GM18502 (cell line): ENCODE measurements around the gene USP32.
"Not testable (repeated sequence)": the region's sequence is repeated elsewhere in the genome, so short reads cannot be mapped to it uniquely, and the experiment has no call there.

Experiments
- ATAC-seq: cut with Tn5 transposase; IDR thresholded peaks from one replicate; pipeline ENCODE4 v1.9.1; 2021; ENCODE audit warnings: mild to moderate bottlenecking; ENCODE audit not compliant: unreplicated experiment, poor library complexity

The USP32 gene

DNA sequence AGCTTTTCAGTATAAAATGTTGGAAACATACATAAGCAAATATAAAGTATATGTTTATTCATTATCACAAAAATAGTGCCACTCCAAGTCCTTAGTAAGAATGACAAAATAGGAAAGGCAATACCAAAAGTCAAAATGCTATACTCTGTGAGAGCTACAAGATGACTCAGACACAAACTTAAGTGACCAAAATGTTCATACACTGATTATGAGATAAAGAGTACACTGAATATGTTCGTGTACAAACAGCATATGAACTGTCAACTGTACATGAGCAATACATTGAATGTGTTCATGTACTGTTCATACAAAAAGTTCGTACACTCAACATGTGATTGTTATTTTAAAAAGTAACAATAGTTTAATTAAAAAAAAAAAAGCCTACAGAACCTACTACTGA, 138.9 kb downstream of the USP32 start:
- ATAC-seq = no peak

DNA sequence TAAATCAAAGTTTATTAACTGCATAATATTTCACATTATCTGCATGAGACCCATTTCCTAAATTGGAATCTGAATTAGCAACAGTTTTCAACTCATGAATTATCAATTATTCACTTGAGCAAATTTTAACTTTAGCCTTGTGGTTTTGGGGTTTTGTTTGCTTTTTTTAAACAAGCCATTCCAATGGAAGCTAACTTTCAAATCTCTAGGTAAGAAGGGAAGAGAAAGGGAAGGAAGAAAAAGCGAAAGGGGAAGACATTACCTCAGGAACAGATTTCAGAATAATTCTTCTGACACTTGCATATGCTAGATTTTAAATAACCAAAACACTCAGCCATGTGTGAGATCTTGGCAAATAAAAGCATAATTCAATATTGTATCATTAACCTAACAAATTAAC, 139.5 kb downstream of the USP32 start:
- ATAC-seq = no peak

DNA sequence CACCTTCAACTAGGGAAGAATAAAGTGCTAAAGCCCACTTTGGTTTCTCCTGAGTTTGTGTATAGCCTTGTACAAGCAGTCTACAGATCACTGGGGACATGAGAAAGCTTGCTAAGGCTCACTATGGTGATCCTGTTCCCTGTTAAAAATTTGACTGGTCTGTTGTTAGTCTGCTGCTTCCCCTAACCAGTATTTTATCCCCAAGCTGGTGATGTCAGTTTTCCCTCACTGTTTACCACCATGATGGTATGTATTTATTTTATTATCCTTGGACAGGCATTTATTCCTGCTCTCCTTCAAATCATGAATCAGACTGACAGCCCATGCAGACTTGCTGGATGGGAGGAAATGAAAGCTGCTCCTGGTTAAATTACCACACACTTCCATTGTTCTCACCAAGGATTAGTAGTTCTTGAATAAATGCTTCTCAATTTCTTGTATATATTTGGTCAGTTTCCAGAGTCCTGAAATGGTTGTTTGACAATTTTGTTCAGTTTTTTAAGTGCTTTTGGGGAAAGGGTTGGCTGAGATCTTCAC, 142.6 kb downstream of the USP32 start:
- no peak for ATAC-seq

DNA sequence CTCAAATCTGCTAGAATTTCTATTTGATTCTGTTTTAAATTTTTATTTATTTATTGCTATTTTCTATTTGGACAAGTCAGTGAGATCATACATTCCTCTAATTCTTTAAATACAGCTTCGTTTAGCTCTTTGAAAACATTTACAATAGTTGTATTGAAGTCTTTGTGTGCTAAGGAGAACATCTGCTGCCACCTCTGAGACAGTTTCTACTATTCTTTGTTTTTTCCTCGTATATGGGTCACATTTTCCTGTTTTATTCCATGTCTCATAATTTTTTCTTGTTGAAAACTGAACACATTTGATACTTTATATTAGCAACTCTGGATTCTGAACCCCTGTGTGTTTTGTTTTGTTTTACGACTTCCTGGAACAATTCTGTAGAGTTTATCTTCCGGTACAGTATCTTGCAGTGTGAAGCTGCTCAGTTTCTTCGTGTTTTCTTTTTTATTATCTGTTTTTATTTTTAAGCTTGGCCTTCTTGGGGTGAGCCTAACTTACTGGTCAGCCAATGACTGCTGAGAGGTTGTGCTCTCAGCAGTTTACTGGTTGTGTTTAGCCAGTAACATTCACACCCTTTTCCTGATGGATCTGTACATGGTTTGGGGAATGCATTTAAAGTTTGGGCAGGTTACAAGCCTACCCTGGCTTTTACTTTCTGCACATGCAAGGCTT, 143.2 kb downstream of the USP32 start:
- no peak for ATAC-seq

DNA sequence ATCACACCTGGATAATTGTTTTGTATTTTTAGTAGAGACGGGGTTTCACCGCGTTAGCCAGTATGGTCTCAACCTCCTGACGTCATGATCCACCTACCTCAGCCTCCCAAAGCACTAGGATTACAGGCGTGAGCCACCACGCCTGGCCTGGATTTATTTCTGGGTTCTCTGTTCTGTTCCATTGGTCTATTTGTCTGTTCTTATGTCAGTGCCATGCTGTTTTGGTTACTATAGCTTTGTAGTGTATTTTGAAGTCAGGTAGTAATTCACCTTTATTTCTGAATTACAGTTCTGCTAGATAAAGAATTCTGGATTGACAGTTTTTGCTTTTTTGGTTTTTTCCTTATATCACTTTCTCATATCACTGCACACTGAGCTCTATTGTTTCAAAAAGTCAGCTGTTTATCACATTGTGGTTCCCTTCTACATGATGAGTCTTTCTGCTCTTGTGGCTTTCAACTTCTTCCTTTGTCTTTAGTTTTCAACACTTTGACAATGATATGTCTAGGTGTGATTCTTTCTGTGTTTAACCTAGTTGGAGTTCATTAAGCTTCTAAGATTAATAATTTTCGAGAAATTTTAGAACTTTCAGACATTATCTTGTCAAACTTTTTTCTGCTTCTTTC, 144.0 kb downstream of the USP32 start:
- no peak for ATAC-seq

DNA sequence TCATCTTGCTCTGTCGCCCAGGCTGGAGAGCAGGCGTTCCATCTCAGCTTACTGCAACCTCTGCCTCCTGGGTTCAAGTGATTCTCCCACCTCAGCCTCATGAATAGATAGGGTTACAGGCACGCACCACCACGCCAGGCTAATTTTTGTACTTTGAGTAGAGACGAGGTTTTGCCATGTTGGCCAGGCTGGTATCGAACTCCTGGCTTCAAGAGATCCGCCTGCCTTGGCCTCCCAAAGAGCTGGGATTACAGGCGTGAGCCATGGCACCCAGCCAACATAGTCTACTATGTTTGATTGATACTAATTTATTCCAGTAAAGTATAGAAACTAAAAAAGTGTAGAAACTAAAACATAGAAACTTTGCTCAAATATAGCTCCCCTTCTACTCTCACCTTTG, 147.3 kb downstream of the USP32 start:
- no peak for ATAC-seq

DNA sequence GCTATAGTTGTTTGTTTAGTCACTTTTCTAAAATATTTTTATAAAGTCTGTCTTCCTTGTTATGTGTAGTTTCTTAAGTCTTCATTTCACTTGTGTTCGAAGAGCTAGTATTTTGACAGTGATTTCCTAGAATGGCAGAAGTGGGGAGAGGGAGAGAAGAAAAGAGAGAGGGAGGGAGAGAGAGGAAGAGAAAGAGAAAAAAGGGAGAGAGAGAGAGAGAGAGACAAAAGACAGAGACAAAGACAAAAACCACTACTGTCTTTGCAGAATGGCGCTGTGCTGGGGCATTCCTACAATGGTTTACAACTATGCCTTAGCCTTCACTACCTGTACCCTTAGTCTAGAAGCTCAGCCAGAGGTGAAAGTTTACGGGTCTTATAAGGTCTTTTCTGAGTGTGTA, 151.6 kb downstream of the USP32 start:
- ATAC-seq = no peak

DNA sequence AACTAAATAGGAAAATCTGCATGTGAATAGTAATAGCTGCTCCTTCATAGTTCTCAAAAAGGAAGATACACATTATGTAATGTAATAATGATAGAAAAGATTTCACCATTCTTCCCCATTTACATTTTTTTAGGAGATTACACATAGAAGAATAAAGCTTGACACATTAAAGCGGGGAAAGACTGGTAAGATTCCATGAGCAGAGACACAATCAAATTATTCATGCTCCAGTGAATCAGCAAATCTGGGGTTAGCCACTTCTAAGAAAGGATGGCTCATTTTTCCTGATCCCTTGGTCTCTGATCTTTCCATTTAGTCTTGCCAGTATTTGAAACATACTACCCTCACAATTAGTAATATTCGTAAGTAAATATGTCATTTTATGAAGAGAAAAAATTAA, 160.2 kb downstream of the USP32 start:
- ATAC-seq = no peak

DNA sequence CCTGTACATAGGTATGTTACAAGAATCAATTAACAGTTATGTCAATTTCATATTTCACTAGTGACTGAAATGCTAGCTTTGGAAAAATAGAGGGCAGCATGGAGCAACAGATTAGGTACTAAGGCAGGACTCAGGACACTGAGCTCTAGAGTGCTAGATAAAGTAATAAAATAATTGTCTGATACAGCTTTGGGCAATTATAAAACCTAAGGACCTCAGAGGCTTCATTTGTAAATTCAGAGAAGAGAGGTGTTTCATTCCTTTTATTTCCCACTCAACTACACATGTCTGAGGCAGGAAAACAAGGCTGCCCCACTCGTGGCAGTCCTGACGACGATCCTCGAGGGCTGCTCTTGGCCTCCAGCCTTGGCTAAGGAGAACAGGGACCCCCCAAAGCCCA, 160.7 kb downstream of the USP32 start:
- no peak for ATAC-seq

DNA sequence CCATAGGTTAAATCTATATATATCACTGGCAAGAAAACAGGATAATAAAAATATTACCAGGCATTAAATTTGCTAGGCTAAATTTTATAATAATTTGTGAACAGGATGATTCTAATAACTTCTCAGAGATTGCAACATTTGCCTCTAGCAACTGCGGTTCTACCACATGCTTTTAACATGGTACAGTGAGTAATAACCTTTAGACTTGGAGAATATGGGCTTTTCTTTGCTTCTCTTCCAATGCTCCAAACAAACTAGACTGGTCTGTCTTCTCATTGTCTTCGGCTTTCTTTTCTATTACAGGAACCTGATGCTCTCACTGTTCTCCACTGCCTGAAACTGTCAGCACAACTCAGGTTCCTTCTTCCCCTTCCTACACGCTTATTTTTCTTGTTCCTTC, 161.6 kb downstream of the USP32 start:
- ATAC-seq = no peak

DNA sequence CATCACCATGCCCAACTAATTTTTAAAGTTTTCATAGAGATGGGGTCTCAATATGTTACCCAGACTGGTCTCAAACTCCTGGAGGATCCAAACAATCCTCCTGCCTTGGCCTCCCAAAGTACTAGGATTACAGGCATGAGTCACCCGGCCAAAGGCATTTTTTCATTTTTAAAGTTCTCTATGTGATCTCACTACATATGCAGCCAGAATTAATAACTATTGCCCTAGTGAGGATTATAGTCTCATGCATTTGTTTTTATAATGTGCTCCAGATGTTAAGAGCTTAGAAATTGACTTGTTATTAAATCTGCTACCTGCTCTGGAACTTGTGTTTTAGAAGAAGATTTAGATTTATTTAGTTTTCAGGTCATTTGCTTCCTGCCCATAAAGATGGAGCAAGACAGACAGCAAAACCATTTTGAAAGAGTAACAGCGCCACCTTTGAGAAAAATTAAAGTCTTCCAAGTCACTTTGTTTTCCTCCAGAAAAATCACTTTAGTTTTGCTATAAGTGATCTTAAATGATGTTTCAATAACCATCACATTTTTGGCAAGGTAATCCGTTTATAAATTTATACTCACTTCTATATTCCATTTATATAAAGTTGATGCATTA, 162.6 kb downstream of the USP32 start:
- no peak for ATAC-seq

DNA sequence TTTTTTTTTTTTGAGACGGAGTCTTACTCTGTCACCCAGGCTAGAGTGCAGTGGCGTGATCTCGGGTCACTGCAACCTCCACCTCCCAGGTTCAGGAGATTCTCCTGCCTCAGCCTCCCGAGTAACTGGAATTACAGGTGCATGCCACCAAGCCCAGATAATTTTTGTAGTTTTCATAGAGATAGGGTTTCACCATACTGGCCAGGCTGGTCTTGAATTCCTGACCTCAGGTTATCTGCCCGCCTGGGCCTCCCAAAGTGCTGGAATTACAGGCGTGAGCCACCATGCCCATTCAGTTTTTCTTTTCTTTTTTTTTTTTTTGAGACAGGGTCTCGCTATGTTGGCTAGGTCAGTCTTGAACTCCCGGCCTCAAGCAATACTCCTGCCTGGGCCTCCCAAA, 164.7 kb downstream of the USP32 start:
- ATAC-seq = not testable (repeated sequence)

DNA sequence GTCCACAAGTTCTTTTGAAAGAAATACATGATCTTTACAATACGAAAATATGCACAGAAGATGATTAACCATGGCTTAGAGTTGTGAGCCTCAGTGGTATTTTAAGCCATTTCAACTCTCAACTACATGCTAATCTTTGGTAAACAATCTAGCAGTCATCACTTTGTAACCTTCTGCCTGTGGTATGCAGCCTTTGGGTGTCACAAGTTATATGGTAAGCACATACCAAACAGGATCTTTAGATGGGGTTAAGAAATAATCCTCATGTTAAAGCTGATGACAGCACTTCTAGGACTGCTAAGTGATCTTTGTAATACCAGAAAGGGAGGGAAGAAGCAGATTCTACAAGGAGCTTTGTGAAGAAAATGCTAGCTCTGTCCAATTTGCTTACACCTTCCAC, 167.9 kb downstream of the USP32 start:
- no peak for ATAC-seq

DNA sequence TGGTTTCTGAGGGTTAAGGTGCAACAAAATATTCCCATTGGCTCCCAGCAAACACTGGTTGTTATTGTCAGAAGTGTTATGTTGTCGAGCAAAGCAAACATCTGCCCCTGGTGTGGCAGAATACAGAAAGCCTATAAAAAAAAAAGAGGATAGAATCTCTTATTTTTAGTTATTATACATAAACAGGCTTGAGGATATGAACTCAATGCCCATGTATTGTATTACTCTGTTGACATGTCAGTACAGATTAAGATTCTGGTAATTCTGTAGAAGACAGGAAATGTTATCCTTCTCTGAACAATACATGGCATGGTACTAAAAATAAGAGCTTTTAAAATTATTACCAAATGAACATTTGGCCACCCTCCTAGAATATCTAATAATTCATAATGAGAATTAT, 168.5 kb downstream of the USP32 start:
- no peak for ATAC-seq

DNA sequence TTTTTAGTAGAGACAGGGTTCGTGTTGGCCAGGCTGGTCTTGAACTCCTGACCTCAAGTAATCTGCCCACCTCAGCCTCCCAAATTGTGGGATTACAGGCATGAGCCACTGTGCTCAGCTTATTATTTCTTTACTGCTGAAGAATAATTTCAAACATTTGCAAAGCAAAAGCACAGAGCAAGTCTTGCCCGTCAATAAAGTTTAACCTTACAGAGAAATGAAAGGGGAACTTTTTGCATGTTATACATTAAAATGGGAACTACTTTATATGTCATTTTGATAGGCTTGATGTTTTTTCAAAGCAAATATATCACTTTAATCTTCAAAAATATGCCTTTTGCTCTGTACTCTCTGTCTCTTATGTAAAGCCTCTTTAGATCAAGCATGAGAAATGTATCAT, 173.2 kb downstream of the USP32 start:
- ATAC-seq = not testable (repeated sequence)

DNA sequence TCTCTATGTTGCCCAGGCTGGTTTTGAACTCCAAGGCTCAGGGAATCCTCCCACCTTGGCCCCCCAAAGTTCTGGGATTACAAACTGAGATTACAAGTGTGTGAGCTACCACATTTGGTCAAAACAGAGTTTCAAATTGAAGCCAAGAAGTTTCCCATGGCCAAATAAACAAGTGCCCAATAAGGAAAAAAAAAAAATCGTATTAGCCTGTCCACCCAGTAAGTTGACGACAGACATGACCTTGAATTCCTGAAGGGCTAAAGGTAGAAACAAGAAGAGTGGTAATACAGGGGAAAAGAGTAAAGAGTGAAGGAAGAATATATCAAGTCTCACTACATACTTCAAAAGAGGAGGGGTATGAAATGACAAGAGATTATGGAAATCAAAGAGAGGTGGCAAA, 176.0 kb downstream of the USP32 start:
- ATAC-seq = not testable (repeated sequence)

DNA sequence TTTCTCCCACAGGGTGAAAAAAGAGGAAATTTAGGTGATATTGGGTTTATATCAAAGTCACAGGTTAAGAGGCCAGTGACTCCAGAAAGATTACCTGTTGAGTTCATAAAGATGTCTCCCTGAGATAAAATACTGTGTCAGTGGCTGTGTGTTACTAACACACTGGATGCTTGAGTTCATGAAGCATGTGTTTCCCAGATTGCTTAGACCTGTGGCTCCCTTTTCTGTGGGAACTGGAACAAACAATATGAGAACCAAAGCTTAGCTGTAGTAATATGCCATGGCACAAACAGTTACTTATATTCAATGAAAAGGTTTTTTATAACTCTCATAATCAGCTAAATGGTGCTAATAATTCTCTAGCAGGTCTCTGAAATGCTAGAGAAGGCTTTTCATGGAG, 180.7 kb downstream of the USP32 start:
- ATAC-seq = not testable (repeated sequence)

DNA sequence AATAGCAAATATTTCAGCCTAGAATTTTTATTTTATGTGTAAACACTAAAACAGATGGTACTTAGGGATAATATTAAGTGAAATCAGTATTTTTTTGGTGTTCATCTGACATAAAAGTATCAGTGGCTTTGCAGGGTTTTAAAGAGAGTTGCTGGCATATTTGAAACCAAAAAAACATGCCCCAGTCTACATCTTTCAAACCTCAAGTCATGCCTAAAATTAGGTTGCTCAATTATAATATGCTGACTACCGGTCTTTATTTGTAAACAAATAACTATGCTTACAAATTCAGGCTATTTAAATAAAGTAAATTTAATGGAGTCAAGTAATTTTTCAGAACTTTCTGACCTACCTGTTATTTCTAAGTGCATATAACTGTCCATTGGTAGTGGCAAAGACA, 183.6 kb downstream of the USP32 start:
- not testable (repeated sequence) for ATAC-seq

DNA sequence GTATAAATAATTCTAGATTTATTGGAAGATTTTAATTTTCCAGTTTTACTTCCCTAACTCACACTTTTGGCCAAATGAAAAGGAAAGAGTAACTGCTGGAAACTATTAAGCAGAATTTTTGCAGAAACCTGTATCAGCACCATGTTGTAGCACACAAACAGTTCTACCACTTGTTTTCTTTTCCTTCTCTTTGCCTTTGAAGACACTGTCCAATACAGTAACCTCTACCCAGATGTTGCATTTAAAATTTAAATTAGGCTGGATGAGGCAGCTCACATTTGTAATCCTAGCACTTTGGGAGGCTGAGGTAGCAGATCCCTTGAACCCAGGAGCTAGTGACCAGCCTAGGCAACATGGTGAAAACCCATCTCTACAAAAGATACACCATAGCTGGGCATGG, 186.2 kb downstream of the USP32 start:
- not testable (repeated sequence) for ATAC-seq

DNA sequence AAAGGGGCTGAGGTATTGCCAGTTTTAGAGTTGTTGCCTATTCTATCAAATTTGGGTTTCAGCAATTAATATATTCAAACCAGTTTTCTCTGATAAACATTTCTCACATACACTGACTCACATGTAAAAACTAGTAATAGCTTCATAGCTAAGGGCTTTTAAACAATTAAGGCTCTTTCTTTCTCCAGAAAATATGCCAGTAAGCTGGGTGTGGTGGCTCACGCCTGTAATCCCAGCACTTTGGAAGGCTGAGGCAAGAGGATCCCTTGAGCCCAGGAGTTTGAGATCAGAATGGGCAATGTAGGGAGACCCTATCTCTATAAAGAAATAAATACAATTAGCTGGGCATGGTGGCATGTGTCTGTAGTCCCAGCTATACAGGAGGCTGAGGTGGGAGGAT, 193.3 kb downstream of the USP32 start:
- ATAC-seq = not testable (repeated sequence)

DNA sequence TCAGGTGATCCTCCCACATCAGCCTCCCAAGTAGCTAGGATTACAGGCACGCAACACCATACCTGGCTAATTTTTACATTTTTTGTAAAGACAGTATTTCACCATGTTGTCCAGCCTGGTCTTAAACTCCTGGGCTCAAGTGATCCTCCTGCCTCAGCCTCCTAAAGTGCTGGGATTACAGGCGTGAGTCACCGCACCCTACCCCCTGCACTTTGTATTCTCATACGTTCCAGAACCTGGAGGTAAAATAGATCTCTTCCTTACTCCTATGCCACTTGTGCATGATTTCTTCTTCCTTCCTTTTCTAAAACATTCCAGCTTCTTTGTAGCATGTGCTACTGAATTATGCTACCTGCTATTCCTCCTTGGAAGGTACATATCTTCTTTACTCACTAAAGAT, 197.8 kb downstream of the USP32 start:
- not testable (repeated sequence) for ATAC-seq

DNA sequence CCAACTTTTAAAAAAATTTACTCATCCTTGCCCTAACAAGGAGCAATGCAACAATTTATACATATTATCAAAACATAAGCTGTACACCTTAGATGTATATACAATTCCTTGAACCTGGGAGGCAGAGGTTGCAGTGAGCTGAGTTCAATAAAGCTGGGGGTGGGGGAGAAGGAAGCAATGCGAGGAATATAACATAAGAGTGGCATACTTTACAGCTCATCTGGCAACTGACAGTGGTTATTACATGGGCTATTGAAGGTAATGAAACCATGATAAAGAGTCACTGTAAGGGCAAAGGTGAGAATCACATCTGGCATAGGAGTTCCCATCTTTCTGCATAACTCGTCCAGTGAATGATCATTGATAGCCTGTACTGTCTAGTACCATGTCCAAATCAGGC, 198.5 kb downstream of the USP32 start:
- ATAC-seq = no peak
